OCI-LY3 (cell line): ENCODE results near the gene MAP3K5.

Experiments
- CTCF ChIP-seq: fragments of 200-600, 300-600 bp; sonication (generic); IDR thresholded peaks from 2 replicates; pipeline ENCODE4 v1.5.1; 2014; ENCODE audit warnings: antibody characterized with exemption, low read length, low read depth
- EZH2phosphoT487 ChIP-seq: fragments of 200-600 bp; shearing (Covaris generic); IDR thresholded peaks from 2 replicates; pipeline ENCODE4 v1.6.1; 2018; ENCODE audit warnings: antibody characterized with exemption, mixed run types, low read depth

- TF ChIP-seq CTCF (no peak), EZH2phosphoT487 (no peak)
These were observed 180.5 kb downstream of the MAP3K5 start for GRCh38 chr6:136611746-136612145.
